Inflammatory macrophage (primary cell): ENCODE data around the gene TAF11L8.
"Not testable (repeated sequence)": the region's sequence is repeated elsewhere in the genome, so short reads cannot be mapped to it uniquely, and the experiment has no call there.

Source experiments
- DNase-seq, 2 donors: peaks; one replicate each; pipeline ENCODE4 v3.0.0-alpha.2; 2020 to 2022
- total RNA-seq, 18 experiments: gene quantifications; one replicate each; lab custom pipeline; 2026; ENCODE audit warnings: mixed read lengths in 6 of 18, inconsistent platforms in 2 of 18; lab: John Stamatoyannopoulos, UW

TAF11L8 gene
- total RNA-seq, result 0 reads per million in 18 experiments

DNA sequence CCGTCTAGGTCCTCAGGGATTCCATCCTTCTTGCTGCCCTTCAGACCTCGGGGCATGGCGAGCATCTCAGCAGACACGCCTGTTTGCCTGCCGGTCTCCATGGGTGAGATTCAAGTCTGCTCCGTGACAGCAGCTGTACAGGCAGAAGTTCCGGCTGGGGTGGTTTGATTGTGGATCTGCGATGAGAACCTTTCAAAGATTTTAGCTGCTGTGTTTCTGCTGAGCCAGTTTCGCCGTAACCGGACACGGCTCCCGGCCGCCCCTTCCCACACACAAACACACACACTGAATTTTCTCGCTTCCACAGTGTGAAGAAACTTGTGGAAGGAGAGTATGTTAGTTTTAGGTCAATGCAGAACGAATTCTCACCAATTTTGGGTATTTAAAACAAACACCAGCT lies at the start of gene TAF11L8:
Gene TAF11L8 (minus strand): TSS at position 101 of the 400 bp plus-strand sequence.
- not testable (repeated sequence) for DNase-seq

DNA sequence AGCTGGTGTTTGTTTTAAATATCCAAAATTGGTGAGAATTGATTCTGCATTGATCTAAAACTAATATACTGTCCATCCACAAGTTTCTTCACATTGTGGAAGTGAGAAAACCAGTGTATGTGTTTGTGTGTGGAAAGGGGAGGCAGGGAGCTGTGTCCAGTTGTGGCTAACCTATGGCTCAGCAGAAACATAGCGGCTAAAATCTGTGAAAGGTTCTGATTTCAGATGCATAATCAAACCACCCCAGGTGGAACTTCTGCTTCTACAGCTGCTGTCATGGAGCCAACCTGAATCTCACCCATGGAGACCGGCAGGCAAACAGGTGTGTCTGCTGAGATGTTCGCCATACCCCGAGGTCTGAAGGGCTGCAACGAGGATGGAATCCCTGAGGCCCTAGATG lies 43.4 kb upstream of the TAF11L8 start, which contains the start of gene TAF11L14:
Gene TAF11L14 (plus strand): TSS at position 301 of the 400 bp plus-strand sequence.
- no peak for DNase-seq

DNA sequence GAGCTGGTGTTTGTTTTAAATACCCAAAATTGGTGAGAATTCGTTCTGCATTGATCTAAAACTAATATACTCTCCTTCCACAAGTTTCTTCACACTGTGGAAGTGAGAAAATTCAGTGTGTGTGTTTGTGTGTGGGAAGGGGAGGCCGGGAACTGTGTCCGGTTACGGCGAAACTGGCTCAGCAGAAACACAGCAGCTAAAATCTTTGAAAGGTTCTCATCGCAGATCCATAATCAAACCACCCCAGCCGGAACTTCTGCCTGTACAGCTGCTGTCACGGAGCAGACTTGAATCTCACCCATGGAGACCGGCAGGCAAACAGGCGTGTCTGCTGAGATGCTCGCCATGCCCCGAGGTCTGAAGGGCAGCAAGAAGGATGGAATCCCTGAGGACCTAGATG lies 41.0 kb upstream of the TAF11L8 start, which contains the start of gene TAF11L13:
Gene TAF11L13 (plus strand): TSS at position 301 of the 400 bp plus-strand sequence.
- not testable (repeated sequence) for DNase-seq

DNA sequence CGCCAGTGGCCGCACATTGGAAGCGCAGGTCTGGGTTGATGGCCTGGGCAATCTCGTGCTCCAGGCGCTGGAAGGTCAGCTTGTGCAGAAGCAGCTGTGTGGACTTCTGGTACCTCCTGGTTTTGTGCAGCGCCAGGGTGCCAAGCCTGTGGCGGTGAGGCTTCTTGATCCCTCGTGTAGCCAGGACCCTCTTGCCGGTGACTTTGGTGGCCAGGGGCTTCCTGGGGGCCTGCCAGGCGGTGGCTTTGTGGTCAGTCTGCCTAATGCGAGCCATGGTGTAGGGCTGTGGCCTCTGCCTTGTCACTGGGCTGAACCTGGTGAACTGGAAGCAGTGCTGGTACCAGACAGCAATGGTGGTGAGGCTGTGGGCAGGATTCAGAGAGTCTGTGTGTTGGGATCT lies 34.9 kb upstream of the TAF11L8 start:
- DNase-seq, result no peak

DNA sequence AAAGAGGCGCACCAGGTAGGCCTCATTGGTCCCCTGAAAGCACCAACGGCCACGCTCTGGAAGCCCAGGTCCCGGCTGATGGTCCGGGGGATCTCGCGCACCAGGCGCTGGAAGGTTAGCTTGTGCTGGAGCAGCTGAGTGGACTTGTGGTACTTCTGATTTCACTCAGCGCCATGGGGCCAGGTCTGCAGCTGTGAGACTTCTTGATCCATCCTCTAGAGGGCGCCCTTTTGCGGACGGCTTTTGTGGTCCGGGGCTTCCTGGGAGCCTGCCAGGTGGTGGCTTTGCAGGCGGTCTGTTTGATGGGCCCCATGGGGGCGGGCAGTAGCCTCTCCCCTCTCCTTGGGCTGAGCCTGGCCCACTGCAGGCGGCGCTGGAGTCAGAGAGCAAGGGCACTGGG lies 29.9 kb upstream of the TAF11L8 start:
- no peak for DNase-seq

DNA sequence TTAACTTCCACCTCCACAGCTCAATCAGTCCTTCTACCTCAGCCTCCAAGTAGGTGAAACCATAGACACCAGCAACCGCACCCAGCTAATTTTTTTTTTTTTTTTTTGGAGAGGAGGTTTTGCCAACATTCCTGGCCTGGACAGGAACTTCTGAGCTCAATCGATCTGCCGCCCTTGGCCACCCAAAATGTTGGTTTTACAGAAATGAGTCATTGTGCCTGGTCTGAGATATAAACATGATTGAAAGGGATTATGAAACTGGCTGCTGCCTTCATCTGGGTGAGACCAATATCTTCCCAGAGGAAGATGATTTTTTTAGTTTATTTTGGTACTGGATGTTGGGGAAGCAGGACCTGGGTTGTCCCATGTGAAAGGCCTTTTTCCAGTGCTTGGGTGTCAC lies 28.6 kb upstream of the TAF11L8 start:
- DNase-seq, result no peak

DNA sequence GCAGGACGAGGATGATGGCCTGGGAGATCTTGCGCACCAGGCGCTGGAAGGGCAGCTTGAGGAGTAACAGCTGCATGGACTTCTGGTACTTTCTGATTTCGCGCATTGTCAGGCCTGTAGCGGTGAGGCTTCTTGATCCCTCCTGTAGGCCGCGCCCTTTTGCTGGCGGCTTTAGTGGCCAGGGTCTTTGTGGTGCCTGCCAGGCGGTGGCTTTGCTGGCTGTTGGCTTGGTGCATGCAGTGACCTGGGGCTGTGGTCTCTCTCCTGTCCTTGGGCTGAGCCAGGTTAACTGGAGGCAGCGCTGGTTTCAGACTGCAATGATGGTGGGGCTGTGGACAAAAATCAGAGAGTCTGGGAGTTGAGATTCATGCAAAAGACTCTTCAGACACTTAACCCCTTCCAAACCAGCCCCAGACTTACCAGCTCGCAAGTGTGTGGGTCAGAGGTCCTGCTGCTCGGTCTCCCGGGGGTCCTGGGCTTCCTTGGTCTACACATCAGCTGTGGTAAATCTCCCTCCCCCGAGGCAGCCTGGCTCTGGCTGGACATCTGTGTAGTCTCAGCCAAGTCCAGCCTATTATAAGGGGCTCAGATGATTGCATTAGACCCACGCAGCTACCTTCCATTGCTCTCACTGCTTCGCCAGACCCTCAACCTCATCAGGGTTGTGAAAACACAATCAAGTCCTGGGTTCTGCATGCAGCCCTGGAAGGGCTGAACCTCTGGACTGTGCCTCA lies 24.3 kb upstream of the TAF11L8 start:
- no peak for DNase-seq

DNA sequence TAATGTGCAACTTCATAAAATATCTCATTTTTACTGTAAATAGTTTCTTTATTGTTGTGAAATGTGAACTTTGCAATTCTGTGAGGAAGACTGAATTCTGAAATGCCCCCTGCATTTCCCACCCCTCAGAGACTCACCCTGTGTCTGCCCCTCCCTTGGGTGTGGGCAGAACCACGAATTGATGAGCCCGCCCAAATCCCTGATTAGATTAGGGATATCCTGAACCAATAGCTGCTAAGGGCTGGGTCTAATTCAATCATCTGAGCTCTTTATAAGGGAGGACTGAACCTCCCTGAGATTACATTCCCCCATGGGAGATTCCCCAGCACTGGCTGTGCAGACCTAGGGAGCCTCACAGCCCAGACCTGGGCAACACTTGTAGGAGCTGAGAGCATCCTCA lies 19.3 kb upstream of the TAF11L8 start, which contains the start of gene TAF11L12:
Gene TAF11L12 (plus strand): TSS at position 301 of the 400 bp plus-strand sequence.
- DNase-seq, result not testable (repeated sequence)

DNA sequence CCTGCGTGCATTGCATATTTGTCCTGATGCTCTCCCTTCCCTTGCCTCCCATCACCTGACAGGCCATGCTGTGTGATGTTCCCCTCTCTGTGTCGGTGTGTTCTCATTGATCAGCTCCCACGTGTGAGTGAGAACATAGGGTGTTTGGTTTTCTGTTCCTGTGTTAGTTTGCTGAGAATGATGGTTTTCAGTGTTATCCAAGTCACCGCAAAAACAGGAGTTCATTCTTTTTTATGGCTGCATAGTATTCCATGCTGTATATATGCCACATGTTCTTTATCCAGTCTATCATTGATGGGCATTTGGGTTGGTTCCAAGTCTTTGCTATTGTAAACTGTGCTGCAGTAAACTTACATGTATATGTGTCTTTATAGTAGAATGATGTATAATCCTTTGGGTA lies 16.7 kb upstream of the TAF11L8 start:
- not testable (repeated sequence) for DNase-seq

DNA sequence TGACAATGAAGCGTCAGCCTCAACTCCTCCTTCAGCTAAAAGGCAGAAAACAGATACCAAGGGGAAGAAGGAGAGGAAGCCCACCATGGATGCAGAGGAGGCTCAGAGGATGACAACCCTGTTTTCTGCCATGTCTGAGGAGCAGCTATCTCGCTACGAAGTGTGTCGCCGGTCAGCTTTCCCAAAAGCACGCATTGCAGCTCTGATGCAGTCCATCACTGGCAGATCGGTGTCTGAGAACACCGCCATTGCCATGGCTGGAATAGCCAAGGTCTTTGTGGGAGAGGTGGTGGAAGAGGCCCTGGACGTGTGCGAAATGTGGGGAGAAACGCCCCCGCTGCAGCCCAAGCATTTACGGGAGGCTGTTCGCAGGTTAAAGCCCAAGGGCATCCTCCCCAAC lies 14.2 kb upstream of the TAF11L8 start:
- no peak for DNase-seq

DNA sequence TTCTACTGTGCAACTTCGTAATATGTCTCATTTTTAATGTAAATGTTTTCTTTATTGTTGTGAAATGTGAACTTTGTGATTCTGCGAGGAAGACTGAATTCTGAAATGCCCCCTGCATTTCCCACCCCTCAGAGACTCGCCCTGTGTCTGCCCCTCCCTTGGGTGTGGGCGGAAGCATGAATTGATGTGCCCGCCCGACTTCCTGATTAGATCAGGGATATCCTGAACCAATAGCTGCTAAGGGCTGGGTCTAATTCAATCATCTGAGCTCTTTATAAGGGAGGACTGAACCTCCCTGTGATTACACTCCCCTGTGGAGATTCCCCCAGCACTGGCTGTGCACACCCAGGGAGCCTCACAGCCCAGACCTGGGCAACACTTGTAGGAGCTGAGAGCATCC lies 13.1 kb upstream of the TAF11L8 start, which contains the start of gene TAF11L11:
Gene TAF11L11 (plus strand): TSS at position 304 of the 400 bp plus-strand sequence.
- not testable (repeated sequence) for DNase-seq

DNA sequence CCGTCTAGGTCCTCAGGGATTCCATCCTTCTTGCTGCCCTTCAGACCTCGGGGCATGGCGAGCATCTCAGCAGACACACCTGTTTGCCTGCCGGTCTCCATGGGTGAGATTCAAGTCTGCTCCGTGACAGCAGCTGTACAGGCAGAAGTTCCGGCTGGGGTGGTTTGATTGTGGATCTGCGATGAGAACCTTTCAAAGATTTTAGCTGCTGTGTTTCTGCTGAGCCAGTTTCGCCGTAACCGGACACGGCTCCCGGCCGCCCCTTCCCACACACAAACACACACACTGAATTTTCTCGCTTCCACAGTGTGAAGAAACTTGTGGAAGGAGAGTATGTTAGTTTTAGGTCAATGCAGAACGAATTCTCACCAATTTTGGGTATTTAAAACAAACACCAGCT lies 7.0 kb upstream of the TAF11L8 start, which contains the start of gene TAF11L10:
Gene TAF11L10 (minus strand): TSS at position 101 of the 400 bp plus-strand sequence.
- DNase-seq, result not testable (repeated sequence)

DNA sequence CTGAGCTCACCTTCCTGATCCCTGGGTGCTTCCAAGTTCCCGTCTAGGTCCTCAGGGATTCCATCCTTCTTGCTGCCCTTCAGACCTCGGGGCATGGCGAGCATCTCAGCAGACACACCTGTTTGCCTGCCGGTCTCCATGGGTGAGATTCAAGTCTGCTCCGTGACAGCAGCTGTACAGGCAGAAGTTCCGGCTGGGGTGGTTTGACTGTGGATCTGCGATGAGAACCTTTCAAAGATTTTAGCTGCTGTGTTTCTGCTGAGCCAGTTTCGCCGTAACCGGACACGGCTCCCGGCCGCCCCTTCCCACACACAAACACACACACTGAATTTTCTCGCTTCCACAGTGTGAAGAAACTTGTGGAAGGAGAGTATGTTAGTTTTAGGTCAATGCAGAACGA lies 3.5 kb upstream of the TAF11L8 start, which contains the start of gene TAF11L9:
Gene TAF11L9 (minus strand): TSS at position 140 of the 400 bp plus-strand sequence.
- DNase-seq, result not testable (repeated sequence)

DNA sequence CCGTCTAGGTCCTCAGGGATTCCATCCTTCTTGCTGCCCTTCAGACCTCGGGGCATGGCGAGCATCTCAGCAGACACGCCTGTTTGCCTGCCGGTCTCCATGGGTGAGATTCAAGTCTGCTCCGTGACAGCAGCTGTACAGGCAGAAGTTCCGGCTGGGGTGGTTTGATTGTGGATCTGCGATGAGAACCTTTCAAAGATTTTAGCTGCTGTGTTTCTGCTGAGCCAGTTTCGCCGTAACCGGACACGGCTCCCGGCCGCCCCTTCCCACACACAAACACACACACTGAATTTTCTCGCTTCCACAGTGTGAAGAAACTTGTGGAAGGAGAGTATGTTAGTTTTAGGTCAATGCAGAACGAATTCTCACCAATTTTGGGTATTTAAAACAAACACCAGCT lies 5.1 kb downstream of the TAF11L8 start, which contains the start of gene TAF11L7:
Gene TAF11L7 (minus strand): TSS at position 101 of the 400 bp plus-strand sequence.
- DNase-seq, result not testable (repeated sequence)
